GM10248 (cell line): Measurements from ENCODE around the gene THEMIS.

Experiments used
- CTCF ChIA-PET: fragments of 300-600 bp; sonication (Branson Sonifier 250); formaldehyde crosslinking; extraction: SDS; loops from one replicate; lab custom pipeline; 2021; ENCODE audit warnings: antibody characterized with exemption; lab: Yijun Ruan, JAX
- POLR2A ChIA-PET: fragments of 350-650 bp; sonication (Branson Sonifier 250); formaldehyde crosslinking; extraction: SDS; loops from one replicate; lab custom pipeline; 2020; ENCODE audit warnings: antibody characterized with exemption; lab: Yijun Ruan, JAX
- DNase-seq: peaks from one replicate; pipeline ENCODE4 v3.0.0; 2012; ENCODE audit errors: extremely low spot score
- TF ChIP-seq, protein P1 (sequence below): IDR thresholded peaks from 2 replicates; pipeline ENCODE4 v1.5.1; 2012; ENCODE audit warnings: mild to moderate bottlenecking, low read depth; ENCODE audit errors: extremely low read depth, missing control alignments, control extremely low read depth

The THEMIS gene

DNA sequence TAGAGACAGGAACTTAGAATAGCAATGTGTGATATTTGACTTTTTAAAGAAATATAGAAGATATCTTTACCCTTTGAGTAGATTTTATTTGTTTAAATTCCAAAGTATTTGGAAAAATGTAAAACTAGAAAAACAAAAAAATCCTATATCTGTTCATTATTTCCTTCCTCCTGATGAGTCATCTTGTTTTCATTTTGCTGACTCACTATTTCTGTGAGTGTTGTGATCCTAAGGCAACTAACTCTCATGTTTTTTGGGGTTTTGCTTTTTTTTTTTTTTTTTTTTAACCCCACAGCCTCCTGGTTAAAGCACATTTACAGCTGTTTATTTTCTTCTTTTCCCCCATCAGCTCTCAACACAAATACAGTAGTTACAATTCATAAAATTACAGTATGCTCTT lies 37.8 kb upstream of the THEMIS start:
- POLR2A ChIA-PET = no interaction called here
- CTCF ChIA-PET = interaction anchor here (1.3 kb wide), 1 partner anchor 16 kb away, joined by 3 read pairs; no protein-coding TSS in a partner anchor
- TF ChIP-seq, protein P1, sequence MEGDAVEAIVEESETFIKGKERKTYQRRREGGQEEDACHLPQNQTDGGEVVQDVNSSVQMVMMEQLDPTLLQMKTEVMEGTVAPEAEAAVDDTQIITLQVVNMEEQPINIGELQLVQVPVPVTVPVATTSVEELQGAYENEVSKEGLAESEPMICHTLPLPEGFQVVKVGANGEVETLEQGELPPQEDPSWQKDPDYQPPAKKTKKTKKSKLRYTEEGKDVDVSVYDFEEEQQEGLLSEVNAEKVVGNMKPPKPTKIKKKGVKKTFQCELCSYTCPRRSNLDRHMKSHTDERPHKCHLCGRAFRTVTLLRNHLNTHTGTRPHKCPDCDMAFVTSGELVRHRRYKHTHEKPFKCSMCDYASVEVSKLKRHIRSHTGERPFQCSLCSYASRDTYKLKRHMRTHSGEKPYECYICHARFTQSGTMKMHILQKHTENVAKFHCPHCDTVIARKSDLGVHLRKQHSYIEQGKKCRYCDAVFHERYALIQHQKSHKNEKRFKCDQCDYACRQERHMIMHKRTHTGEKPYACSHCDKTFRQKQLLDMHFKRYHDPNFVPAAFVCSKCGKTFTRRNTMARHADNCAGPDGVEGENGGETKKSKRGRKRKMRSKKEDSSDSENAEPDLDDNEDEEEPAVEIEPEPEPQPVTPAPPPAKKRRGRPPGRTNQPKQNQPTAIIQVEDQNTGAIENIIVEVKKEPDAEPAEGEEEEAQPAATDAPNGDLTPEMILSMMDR = no peak
- no peak for DNase-seq

DNA sequence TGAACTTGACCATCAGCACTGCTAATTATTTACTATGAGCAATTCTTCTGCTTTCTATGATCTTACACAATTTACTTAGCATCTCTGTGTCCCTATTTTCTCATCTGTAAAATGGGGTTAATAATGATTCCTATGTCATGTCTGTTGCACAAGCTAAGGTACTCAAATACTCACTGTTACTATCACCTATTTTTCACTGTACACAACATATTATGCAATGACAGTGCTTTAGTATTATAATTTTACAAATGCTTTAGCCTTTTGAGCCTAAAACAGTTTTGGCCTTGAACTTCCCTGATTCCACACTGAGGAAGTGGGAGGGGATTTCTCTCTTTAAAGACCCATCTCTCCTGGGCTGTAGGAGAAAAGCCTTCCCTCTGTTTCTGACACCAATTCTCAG lies 36.9 kb upstream of the THEMIS start:
- CTCF ChIA-PET = no interaction called here
- DNase-seq = no peak
- POLR2A ChIA-PET = no interaction called here
- TF ChIP-seq, protein P1 = no peak

DNA sequence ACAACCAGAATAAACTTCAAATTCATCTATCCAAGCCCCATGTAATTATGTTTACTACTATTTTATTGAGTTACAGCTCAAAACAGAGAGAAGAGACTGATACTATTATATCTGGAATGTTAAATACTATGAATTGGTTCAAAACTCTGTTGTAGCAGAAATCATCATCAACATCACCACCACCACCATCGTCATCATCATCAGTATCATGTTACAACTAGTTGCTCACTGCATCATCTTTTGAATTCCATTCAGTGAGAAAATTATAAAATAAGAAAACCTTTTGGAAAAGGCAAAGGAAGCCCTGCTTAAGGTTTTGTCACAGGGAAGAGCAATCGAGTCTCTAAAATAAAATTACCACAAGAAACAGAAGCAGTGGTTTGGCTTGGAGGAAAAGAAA lies 36.2 kb upstream of the THEMIS start:
- ChIA-PET CTCF (interaction anchor here (1.8 kb wide), 1 partner anchor 12 kb away, joined by 5 read pairs; no protein-coding TSS in a partner anchor), POLR2A (no interaction called here)
- TF ChIP-seq, protein P1 = no peak
- DNase-seq = no peak

DNA sequence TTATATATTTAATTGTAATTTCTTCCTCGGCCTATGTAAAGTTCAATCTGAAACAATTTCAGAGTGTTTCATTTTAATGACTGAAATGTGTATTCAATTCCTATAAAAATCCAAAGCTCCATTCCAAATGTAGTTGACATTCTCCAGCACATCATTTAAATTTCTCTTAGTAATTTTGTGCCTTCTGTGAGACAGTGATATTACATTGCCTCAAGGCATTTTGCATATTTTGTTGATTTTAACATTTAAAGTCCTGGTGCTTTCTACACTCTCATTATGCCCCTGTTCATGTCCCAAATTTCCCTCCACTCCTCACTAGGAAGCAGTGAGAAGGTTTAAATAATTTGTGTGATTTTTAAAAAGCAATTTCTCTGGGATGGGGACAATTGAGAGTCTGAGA lies 34.1 kb upstream of the THEMIS start:
- CTCF ChIA-PET = no interaction called here
- DNase-seq = no peak
- TF ChIP-seq, protein P1 = no peak
- POLR2A ChIA-PET = no interaction called here

DNA sequence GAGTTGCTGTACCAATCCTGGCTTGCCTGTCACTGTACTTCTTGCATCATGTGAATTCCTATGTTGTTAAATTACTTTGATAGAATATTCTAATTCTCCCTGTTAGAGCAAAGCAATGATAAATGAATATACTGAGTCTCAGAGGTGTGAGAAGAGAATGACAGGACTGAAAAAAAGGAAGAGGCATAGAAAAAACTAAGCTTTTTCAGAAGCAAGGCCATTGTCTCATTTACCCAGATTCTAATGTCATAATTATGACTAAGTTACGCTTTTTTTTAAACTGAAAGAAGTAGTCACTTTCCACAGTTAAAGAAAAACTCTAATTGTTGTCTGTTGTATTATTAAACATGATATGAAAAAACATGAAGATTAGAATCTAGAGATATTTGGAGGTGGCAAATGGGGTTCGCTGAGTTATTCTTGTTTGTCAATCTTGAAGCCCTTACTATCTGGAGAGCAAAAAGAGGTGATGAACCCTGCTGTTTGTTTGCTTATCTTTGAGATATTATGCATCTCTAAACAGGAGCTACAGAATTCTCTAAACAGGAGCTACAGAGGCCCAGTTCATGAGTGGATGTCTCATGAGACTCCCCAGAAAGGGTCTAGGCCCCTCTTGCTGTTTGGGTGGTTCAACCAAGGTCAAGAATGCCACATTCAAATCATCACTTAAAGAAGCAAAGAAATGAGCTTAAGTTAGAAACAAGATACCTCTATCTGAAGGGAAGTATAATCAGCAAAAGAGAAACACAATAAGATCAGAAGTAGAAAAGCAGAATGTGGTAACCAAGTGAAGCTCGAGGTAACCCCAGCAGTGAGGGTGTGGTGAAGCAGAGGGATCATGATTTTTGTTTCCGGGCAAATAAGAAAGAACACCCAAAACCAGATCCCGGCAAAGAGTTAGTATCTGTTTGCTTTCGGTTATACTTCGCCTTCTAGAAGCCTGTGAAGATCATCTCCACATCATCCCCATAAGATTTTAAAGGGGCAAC lies 33.3 kb upstream of the THEMIS start:
- CTCF ChIA-PET = no interaction called here

DNA sequence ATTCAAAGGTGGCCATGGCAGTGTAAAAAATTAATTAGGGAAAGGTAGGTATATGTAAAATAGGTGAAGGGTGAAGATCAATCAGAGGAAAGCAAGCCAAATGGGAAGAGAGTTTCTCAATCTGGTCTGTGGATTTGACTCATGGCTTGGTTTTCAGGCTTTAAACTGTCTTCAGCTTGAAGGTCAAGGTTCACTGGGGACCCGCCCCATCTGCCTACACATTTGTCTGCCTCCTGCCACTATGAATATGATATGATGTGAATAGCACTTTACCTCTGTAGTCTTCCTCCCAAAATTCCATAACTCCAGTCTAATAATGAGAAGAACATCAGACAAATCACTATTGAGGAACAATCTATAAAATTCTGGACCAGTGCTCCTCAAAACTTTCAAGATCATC lies 32.3 kb upstream of the THEMIS start:
- ChIA-PET POLR2A (no interaction called here), CTCF (no interaction called here)
- DNase-seq = no peak
- TF ChIP-seq, protein P1 = no peak

More for the DNA sequence above, 33.3 kb upstream of the THEMIS start:
- no peak for DNase-seq
- POLR2A ChIA-PET = no interaction called here
- TF ChIP-seq, protein P1 = no peak
